Neural progenitor cell (in vitro differentiated cells): Measurements from ENCODE around the gene IDI1.

ENCODE experiments used
- CTCF ChIP-seq: fragments of 200-600 bp; sonication (generic); IDR thresholded peaks from 2 replicates; pipeline ENCODE4 v1.5.1; 2017; ENCODE audit warnings: antibody characterized with exemption, mild to moderate bottlenecking
- EZH2 ChIP-seq: fragments of 200-600 bp; sonication (generic); IDR thresholded peaks from 2 replicates; pipeline ENCODE4 v1.6.1; 2017; ENCODE audit warnings: antibody characterized with exemption, mild to moderate bottlenecking, moderate library complexity
- EZH2phosphoT487 ChIP-seq: fragments of 200-600 bp; sonication (generic); IDR thresholded peaks from 2 replicates; pipeline ENCODE4 v1.6.1; 2017; ENCODE audit warnings: antibody characterized with exemption

DNA sequence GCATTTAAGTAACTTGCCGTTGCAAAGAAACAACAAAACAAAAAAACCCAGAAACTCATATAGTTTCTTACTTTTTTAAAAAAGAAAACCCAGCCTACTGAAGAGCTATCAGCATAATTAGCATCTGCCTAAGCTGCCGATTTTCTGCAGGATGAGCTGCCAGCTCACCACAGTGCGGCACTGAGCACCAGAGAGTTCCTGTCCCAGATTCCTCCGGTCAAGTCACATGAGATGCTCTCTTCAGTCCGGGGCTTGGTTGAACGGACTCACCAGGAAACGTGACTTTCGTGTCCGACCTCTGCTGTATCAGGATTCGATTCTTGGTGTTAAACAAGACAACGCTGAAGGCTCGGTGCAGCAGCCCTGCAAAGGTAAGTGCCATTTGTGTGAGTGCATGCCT lies 26.5 kb downstream of the IDI1 start:
- TF ChIP-seq EZH2 (no peak), CTCF (no peak), EZH2phosphoT487 (no peak)
